Endothelial cell of umbilical vein (primary cell): ENCODE results near the gene LMTK3. TPM values are rescaled to one million over a fixed set of nuclear protein-coding genes. Genes with fewer than 3 reads are reported as not detected.

Experiments
- BruUV-seq: library from RNA; stranded (reverse); fragments of 400-500 nt; replicated peaks from 2 replicates; lab custom pipeline; 2021; lab: Mats Ljungman, UMichigan
- CTCF ChIA-PET: fragments of 300-600, 350-600 bp; sonication (Branson Sonifier 250); formaldehyde crosslinking; loops from one replicate; lab custom pipeline; 2021; ENCODE audit warnings: antibody characterized with exemption, inconsistent platforms; lab: Charles Lee
- POLR2A ChIA-PET: fragments of 300-600, 350-600 bp; sonication (Branson Sonifier 250); formaldehyde crosslinking; loops from one replicate; lab custom pipeline; 2021; ENCODE audit warnings: antibody characterized with exemption, inconsistent platforms; lab: Charles Lee
- DNase-seq: peaks from one replicate; pipeline ENCODE4 v3.0.0-alpha.2; 2011; ENCODE audit warnings: low read depth, low spot score
- FAIRE-seq: peaks from 2 replicates; lab custom pipeline; 2011; peaks lifted over from hg19 to GRCh38; lab: Jason Lieb, UNC
- H2AFZ ChIP-seq: 2 replicates; pipeline ENCODE4 v1.6.0; 2012; ENCODE audit warnings: low read depth, low read length, control low read depth, inconsistent platforms
- H3K27ac ChIP-seq: 2 replicates; pipeline ENCODE4 v1.5.1; 2011; ENCODE audit warnings: low read depth, mild to moderate bottlenecking, control low read depth, low read length, moderate library complexity; ENCODE audit not compliant: insufficient read depth
- H3K27me3 ChIP-seq, 2 experiments: 2 replicates each; pipeline versions ENCODE4 v1.6.0 to v1.6.1; 2011; ENCODE audit warnings: low read length in 2 of 2, mixed read lengths in 1 of 2; ENCODE audit not compliant: control insufficient read depth in 2 of 2, insufficient read depth in 2 of 2
- H3K36me3 ChIP-seq, 2 experiments: 2 replicates in 1 of 2; 3 replicates in 1 of 2; pipeline ENCODE4 v1.5.1; 2011; ENCODE audit warnings: low read length in 2 of 2, mild to moderate bottlenecking in 1 of 2, moderate library complexity in 1 of 2; ENCODE audit not compliant: control insufficient read depth in 2 of 2, insufficient read depth in 2 of 2; ENCODE audit errors: extremely low read depth in 1 of 2
- H3K4me1 ChIP-seq: 3 replicates; pipeline ENCODE4 v1.5.1; 2011; ENCODE audit warnings: mild to moderate bottlenecking, low read length; ENCODE audit not compliant: control insufficient read depth, insufficient read depth; ENCODE audit errors: extremely low read depth
- H3K4me2 ChIP-seq: 2 replicates; pipeline ENCODE4 v1.6.1; 2011; ENCODE audit warnings: low read length, control low read depth, mixed read lengths; ENCODE audit not compliant: insufficient read depth
- H3K4me3 ChIP-seq, 3 experiments: fragments of 200-600 bp in 1 of 3; sonication (generic), shearing (Covaris generic) in 1 of 3; replicated peaks in 1 of 3; 2 replicates each; pipeline ENCODE4 v1.5.1; 2011 to 2016; ENCODE audit warnings: control low read depth in 3 of 3, low read length in 3 of 3, mild to moderate bottlenecking in 2 of 3, inconsistent platforms in 1 of 3, low read depth in 1 of 3, moderate library complexity in 1 of 3; ENCODE audit not compliant: insufficient read depth in 1 of 3
- H3K79me2 ChIP-seq: 2 replicates; pipeline ENCODE4 v1.6.0; 2012; ENCODE audit warnings: low read length, inconsistent platforms; ENCODE audit not compliant: control insufficient read depth, insufficient read depth
- H3K9ac ChIP-seq: replicated peaks from 2 replicates; pipeline ENCODE3; 2011; ENCODE audit warnings: low read length, control low read depth; ENCODE audit not compliant: insufficient read depth; ENCODE audit errors: extremely low read depth
- H3K9me1 ChIP-seq: replicated peaks from 3 replicates; pipeline ENCODE4 v1.6.0; 2011; ENCODE audit warnings: mild to moderate bottlenecking, low read length; ENCODE audit not compliant: control insufficient read depth, insufficient read depth; ENCODE audit errors: extremely low read depth
- H3K9me3 ChIP-seq: replicated peaks from 2 replicates; pipeline ENCODE4 v1.5.1; 2012; ENCODE audit warnings: low read length, inconsistent platforms; ENCODE audit not compliant: control insufficient read depth, insufficient read depth
- H4K20me1 ChIP-seq: replicated peaks from 2 replicates; pipeline ENCODE3; 2011; ENCODE audit warnings: mild to moderate bottlenecking, low read length; ENCODE audit not compliant: control insufficient read depth, insufficient read depth; ENCODE audit errors: extremely low read depth
- CTCF ChIP-seq, 2 donors: IDR thresholded peaks; 1 replicate in 1 of 2; 2 replicates in 1 of 2; pipeline ENCODE4 v1.5.1; 2011; ENCODE audit warnings: low read length in 2 of 2, mild to moderate bottlenecking in 2 of 2, moderate library complexity in 2 of 2, control low read depth in 1 of 2, inconsistent platforms in 1 of 2, low read depth in 1 of 2; ENCODE audit not compliant: insufficient read depth in 1 of 2; ENCODE audit errors: extremely low read depth in 1 of 2
- EZH2 ChIP-seq: IDR thresholded peaks from 2 replicates; pipeline ENCODE4 v1.6.1; 2012; ENCODE audit warnings: borderline replicate concordance, low read depth, mild to moderate bottlenecking, moderate library complexity, low read length, inconsistent platforms; ENCODE audit not compliant: severe bottlenecking
- FOS ChIP-seq: IDR thresholded peaks from 2 replicates; pipeline ENCODE4 v1.6.1; 2011; ENCODE audit warnings: mild to moderate bottlenecking, low read length, moderate library complexity, borderline replicate concordance; ENCODE audit not compliant: insufficient read depth
- GATA2 ChIP-seq: IDR thresholded peaks from 2 replicates; pipeline ENCODE4 v1.7.0; 2011; ENCODE audit warnings: low read depth, mild to moderate bottlenecking, moderate library complexity, mixed read lengths, low read length; ENCODE audit not compliant: insufficient read length, insufficient read depth
- JUN ChIP-seq: IDR thresholded peaks from 2 replicates; pipeline ENCODE4 v1.6.1; 2011; ENCODE audit warnings: borderline replicate concordance, low read depth; ENCODE audit not compliant: insufficient read length, insufficient read depth
- MAX ChIP-seq: IDR thresholded peaks from 2 replicates; pipeline ENCODE4 v1.6.1; 2011; ENCODE audit not compliant: insufficient read depth, insufficient read length
- MYC ChIP-seq: IDR thresholded peaks from one replicate; pipeline ENCODE4 v1.6.1; 2011; ENCODE audit warnings: mild to moderate bottlenecking, low read depth, low read length
- POLR2A ChIP-seq: IDR thresholded peaks from 2 replicates; pipeline ENCODE4 v1.6.1; 2012; ENCODE audit warnings: low read depth, mild to moderate bottlenecking, control low read depth, low read length
- POLR2AphosphoS5 ChIP-seq: IDR thresholded peaks from 2 replicates; pipeline ENCODE4 v1.6.1; 2012; ENCODE audit warnings: low read depth, mild to moderate bottlenecking, control low read depth, low read length, moderate library complexity; ENCODE audit not compliant: insufficient read depth
- dilution Hi-C: fragments of 300-500 bp; cut with MboI; formaldehyde crosslinking; loops from one replicate; pipeline ENCODE4 v1.15.0; 2019; ENCODE audit warnings: low sequenced_read_pairs; ENCODE audit not compliant: extremely low pct_ligation_motif_present
- intact Hi-C: fragments of 100-400 bp; cut with micrococcal nuclease; formaldehyde crosslinking; loops from one replicate; pipeline ENCODE4 v1.10.0; 2022
- polyA plus RNA-seq, 4 experiments: library from polyadenylated mRNA; depleted of rRNA in 3 of 4; stranded (reverse) in 3 of 4; unstranded in 1 of 4; fragments of >200 nt; gene quantifications; 2 replicates each; pipeline versions ENCODE4 v1.2.1 to v1.2.3, GENCODE V29; 2011 to 2012; ENCODE audit warnings: missing spikeins in 1 of 4
- total RNA-seq: library from RNA; stranded (reverse); gene quantifications from 2 replicates; pipeline ENCODE4 v1.2.3, GENCODE V29; 2021

The LMTK3 gene
- total and polyA plus RNA-seq, 2 donors (not counting 3 experiments of a cell fraction or from before 2014, with no cell fraction given), result 0.11 to 0.14 TPM

GRCh38 chr19:48473161-48473966, 38.3 kb downstream of the LMTK3 start:
- Histone ChIP-seq H3K27me3 (no peaks in the 10 kb centered on the region), H3K4me3 (no peak overlapping the region), H3K9me1 (no peaks in the 10 kb centered on the region), H3K36me3 (peaks cover 25 to 66% of the 10 kb centered on the region in 2 experiments), H3K9me3 (no peaks in the 10 kb centered on the region), H3K4me2 (no peak overlapping the region), H4K20me1 (no peaks in the 10 kb centered on the region), H3K79me2 (peaks cover 22% of the 10 kb centered on the region), H2AFZ (no peak overlapping the region), H3K4me1 (peaks cover 8% of the 10 kb centered on the region), H3K27ac (no peak overlapping the region), H3K9ac (no peak overlapping the region)
- TF ChIP-seq GATA2 (no peak), EZH2 (no peak), POLR2A (no peak), FOS (no peak), MAX (no peak), MYC (no peak), POLR2AphosphoS5 (no peak), JUN (no peak), CTCF (IDR thresholded peaks at IDR 0.05; ENCODE audit: extremely low read depth in 1 of 2, insufficient read depth in 1 of 2, low read depth in 1 of 2, low read length in 2 of 2) (no peak)
- dilution Hi-C loops, result no loop called here
- intact Hi-C loops, result no loop called here
- no peak for DNase-seq
- no peak for FAIRE-seq
- ChIA-PET CTCF (interaction anchor here (1.4 kb wide), 1 partner anchor 82 kb away, joined by 3 read pairs; the partner anchor contains the start of gene KDELR1), POLR2A (no interaction called here)
- BruUV-seq, result no TSS peak
